GM12891 (cell line): ENCODE results near the gene INSYN2B.

Experiments used
- PAX5 ChIP-seq: IDR thresholded peaks from 2 replicates; pipeline ENCODE4 v1.6.1; 2011; ENCODE audit warnings: low read length, moderate library complexity, mild to moderate bottlenecking; ENCODE audit not compliant: insufficient read depth, severe bottlenecking
- POLR2A ChIP-seq: IDR thresholded peaks from 2 replicates; pipeline ENCODE4 v1.6.1; 2011; ENCODE audit warnings: low read depth, low read length, control low read depth
- POLR2AphosphoS5 ChIP-seq: IDR thresholded peaks from 2 replicates; pipeline ENCODE4 v1.6.1; 2011; ENCODE audit warnings: low read depth, low read length, control low read depth
- SPI1 ChIP-seq: IDR thresholded peaks from 2 replicates; pipeline ENCODE4 v1.6.1; 2011; ENCODE audit warnings: low read depth, low read length, control low read depth

GRCh38 chr5:169911448-169912212, 68.7 kb downstream of the INSYN2B start:
- no peak for TF ChIP-seq POLR2AphosphoS5
- no peak for TF ChIP-seq POLR2A
- no peak for TF ChIP-seq SPI1
- no peak for TF ChIP-seq PAX5
